A673 (cell line): ENCODE data around the gene ZDHHC8. TPM values are rescaled to one million over a fixed set of nuclear protein-coding genes. Genes with fewer than 3 reads are reported as not detected.

Experiments
- BruUV-seq: library from RNA; stranded (reverse); fragments of 400-500 nt; replicated peaks from 2 replicates; lab custom pipeline; 2021; lab: Mats Ljungman, UMichigan
- CTCF ChIA-PET: fragments of 300-600 bp; sonication (Branson Sonifier 250); formaldehyde crosslinking; loops from one replicate; lab custom pipeline; 2022; ENCODE audit warnings: antibody characterized with exemption; lab: Charles Lee
- POLR2A ChIA-PET: fragments of 300-600 bp; sonication (Branson Sonifier 250); formaldehyde crosslinking; loops from one replicate; lab custom pipeline; 2022; ENCODE audit warnings: antibody characterized with exemption; ENCODE audit not compliant: low non-redundant PET; lab: Charles Lee
- DNase-seq: peaks from one replicate; pipeline ENCODE4 v3.0.0-alpha.2; 2015; ENCODE audit warnings: low spot score
- H3K27ac ChIP-seq: fragments of 200-600 bp; sonication (generic); 2 replicates; pipeline ENCODE4 v1.5.1; 2016; ENCODE audit warnings: mixed run types, low read depth, mild to moderate bottlenecking, mixed read lengths, antibody characterized with exemption, low read length; ENCODE audit not compliant: poor library complexity, severe bottlenecking
- H3K27me3 ChIP-seq: fragments of 200-600 bp; sonication (generic); replicated peaks from 2 replicates; pipeline ENCODE4 v1.6.1; 2017; ENCODE audit warnings: mixed run types, low read depth, mild to moderate bottlenecking, mixed read lengths, antibody characterized with exemption, low read length; ENCODE audit not compliant: insufficient read depth, poor library complexity
- H3K36me3 ChIP-seq: fragments of 200-600 bp; sonication (generic); 2 replicates; pipeline ENCODE4 v1.6.1; 2016; ENCODE audit warnings: mixed run types, mild to moderate bottlenecking, mixed read lengths, antibody characterized with exemption, low read length; ENCODE audit not compliant: insufficient read depth, poor library complexity, severe bottlenecking
- H3K4me1 ChIP-seq: fragments of 200-600 bp; sonication (generic); 2 replicates; pipeline ENCODE4 v1.6.1; 2017; ENCODE audit warnings: mixed run types, mild to moderate bottlenecking, mixed read lengths, antibody characterized with exemption, low read length; ENCODE audit not compliant: insufficient read depth, poor library complexity, severe bottlenecking
- H3K4me3 ChIP-seq: fragments of 200-600 bp; sonication (generic); 2 replicates; pipeline ENCODE4 v1.5.1; 2016; ENCODE audit warnings: low read depth, mixed run types, mild to moderate bottlenecking, mixed read lengths, low read length; ENCODE audit not compliant: poor library complexity, severe bottlenecking
- H3K9me3 ChIP-seq: fragments of 200-600 bp; sonication (generic); 2 replicates; pipeline ENCODE4 v1.6.1; 2016; ENCODE audit warnings: mixed run types, low read depth, mild to moderate bottlenecking, mixed read lengths, antibody characterized with exemption, low read length; ENCODE audit not compliant: poor library complexity, severe bottlenecking
- EZH2 ChIP-seq: fragments of 200-600 bp; sonication (generic); IDR thresholded peaks from 2 replicates; pipeline ENCODE4 v1.6.1; 2017; ENCODE audit warnings: borderline replicate concordance, low read depth, mild to moderate bottlenecking, mixed read lengths, antibody characterized with exemption, low read length; ENCODE audit not compliant: poor library complexity, severe bottlenecking
- intact Hi-C: fragments of 100-400 bp; cut with micrococcal nuclease; formaldehyde crosslinking; loops from one replicate; pipeline ENCODE4 v1.10.0; 2022; ENCODE audit not compliant: unreplicated experiment
- total RNA-seq: library from RNA; stranded (reverse); gene quantifications from 2 replicates; pipeline ENCODE4 v1.2.3, GENCODE V29; 2021
- TF ChIP-seq, protein P1 (sequence below): fragments of 300-800, 200-600 bp; sonication (generic); conservative IDR thresholded peaks from 2 replicates; pipeline ENCODE4 v1.5.1; 2017; ENCODE audit warnings: low read depth, mild to moderate bottlenecking, antibody characterized with exemption, low read length, moderate library complexity, mixed read lengths

Gene ZDHHC8
- total RNA-seq, 1 experiment from 2014 or later: 58.8 TPM

DNA sequence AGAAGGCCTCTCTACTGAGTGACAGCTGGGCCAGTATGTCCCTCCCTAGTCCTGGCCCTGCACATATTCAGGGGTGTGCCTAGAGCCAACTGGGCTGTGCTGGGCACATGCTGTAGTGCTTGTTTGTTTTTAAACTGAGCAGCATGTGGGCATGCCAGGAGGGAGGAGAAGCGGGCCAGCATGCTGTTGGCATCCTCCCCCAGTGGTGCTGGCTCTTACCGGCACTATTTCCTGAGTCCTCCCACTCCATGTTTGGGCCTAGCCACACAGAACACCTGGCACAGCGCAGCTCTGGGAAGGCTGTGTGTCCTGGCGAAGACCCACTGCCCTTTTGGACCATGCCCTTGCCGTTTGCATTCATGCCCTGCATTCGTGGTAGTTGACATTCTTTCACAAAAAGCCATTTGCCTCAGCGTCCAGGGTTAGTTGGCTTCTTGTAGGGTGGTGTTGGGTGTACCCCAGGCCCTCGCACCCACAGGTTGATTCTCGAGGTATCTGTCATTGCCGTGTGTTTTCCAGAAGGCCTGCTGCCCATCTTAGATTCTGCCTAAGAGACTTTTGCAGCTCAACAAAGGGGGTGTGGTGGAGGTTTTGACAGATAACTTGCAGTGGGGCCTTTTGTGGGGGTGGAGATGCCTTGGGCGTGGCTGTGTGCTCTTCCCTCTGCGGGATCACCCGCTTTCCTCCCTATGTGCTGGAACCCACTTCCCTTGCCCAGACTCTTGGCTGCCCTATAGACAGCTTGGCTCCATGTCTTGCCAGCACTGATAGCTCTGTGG, 38.0 kb upstream of the ZDHHC8 start:
- Histone ChIP-seq H3K4me3 (no peak overlapping the region), H3K27ac (no peak overlapping the region), H3K27me3 (no peaks in the 10 kb centered on the region), H3K4me1 (no peaks in the 10 kb centered on the region), H3K9me3 (no peaks in the 10 kb centered on the region), H3K36me3 (peaks cover 99% of the 10 kb centered on the region)
- intact Hi-C loops: no loop called here
- BruUV-seq: no TSS peak
- no peak for TF ChIP-seq EZH2
- TF ChIP-seq, protein P1, sequence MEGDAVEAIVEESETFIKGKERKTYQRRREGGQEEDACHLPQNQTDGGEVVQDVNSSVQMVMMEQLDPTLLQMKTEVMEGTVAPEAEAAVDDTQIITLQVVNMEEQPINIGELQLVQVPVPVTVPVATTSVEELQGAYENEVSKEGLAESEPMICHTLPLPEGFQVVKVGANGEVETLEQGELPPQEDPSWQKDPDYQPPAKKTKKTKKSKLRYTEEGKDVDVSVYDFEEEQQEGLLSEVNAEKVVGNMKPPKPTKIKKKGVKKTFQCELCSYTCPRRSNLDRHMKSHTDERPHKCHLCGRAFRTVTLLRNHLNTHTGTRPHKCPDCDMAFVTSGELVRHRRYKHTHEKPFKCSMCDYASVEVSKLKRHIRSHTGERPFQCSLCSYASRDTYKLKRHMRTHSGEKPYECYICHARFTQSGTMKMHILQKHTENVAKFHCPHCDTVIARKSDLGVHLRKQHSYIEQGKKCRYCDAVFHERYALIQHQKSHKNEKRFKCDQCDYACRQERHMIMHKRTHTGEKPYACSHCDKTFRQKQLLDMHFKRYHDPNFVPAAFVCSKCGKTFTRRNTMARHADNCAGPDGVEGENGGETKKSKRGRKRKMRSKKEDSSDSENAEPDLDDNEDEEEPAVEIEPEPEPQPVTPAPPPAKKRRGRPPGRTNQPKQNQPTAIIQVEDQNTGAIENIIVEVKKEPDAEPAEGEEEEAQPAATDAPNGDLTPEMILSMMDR: no peak
- POLR2A ChIA-PET: no interaction called here
- CTCF ChIA-PET: no interaction called here
- DNase-seq: no peak

DNA sequence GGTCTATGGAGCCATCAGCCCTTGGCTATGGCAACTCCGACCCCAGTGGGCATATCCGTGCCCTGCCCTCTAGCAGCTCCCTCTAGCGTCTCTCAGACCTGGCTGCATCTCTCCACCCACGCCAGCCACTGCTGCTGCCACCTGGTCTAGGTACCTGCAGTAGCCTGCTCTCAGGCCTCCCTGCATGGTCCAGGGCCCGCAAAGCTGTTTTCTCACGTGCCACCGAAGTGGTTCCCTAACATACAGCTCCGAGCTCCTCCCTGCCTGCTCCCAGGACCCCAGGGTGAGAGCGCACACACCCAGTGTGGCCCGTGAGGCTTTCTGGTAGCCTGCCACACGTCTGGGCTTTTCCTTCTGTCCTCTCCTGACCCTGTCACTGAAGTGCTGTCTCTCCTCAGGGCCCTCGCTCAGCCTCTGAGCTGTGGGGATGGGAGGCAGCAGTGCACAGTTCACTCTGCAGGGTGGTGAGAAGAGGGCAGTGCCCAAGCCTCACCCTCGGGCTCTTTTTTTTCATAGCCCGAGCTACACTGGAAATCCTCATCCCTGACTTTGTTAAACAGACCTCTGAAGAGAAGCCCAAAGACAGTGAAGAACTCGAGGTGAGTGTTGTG, 37.3 kb upstream of the ZDHHC8 start:
- no peak for DNase-seq
- Histone ChIP-seq H3K4me1 (no peaks in the 10 kb centered on the region), H3K4me3 (no peak overlapping the region), H3K27ac (no peak overlapping the region), H3K27me3 (no peaks in the 10 kb centered on the region), H3K9me3 (no peaks in the 10 kb centered on the region), H3K36me3 (peaks cover 99% of the 10 kb centered on the region)
- POLR2A ChIA-PET: no interaction called here
- TF ChIP-seq, protein P1: no peak
- no peak for TF ChIP-seq EZH2
- CTCF ChIA-PET: no interaction called here
- intact Hi-C loops: no loop called here
- no TSS peak for BruUV-seq

DNA sequence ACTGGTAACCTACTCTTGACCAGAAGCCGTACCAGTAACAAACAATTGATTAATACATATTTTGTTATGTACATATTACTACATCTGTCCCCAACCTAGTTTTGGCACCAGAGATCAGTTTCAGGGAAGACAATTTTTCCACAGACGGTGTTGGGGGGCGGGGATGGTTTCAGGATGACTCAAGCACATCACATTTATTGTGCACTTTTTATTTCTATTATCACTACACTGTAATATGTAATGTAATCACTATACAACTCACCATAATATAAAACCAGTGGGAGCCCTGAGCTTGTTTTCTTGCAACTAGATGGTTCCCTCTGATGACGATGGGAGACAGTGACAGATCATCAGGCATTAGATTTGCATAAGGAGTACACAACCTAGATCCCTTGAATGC, 36.1 kb upstream of the ZDHHC8 start:
- H3K36me3 ChIP-seq: peaks cover 97% of the 10 kb centered on the region
- H3K27me3 ChIP-seq: no peaks in the 10 kb centered on the region
- POLR2A ChIA-PET: no interaction called here
- no peak overlapping the region for H3K27ac ChIP-seq
- BruUV-seq: no TSS peak
- no peak for DNase-seq
- TF ChIP-seq, protein P1: no peak
- TF ChIP-seq EZH2: no peak
- H3K4me1 ChIP-seq: no peaks in the 10 kb centered on the region
- CTCF ChIA-PET: no interaction called here
- H3K4me3 ChIP-seq: no peak overlapping the region
- H3K9me3 ChIP-seq: no peaks in the 10 kb centered on the region
- intact Hi-C loops: no loop called here
